MM.1S (cell line): ENCODE data around the gene CLDND2.

Source experiments
- EZH2 ChIP-seq: fragments of 300-600 bp; sonication (generic); optimal IDR thresholded peaks from 2 replicates; pipeline ENCODE3; 2017; ENCODE audit warnings: low read depth, mild to moderate bottlenecking, antibody characterized with exemption, low read length, mixed read lengths
- EZH2phosphoT487 ChIP-seq: fragments of 300-600 bp; sonication (generic); IDR thresholded peaks from 2 replicates; pipeline ENCODE4 v1.6.1; 2018; ENCODE audit warnings: antibody characterized with exemption, low read length
- TF ChIP-seq, protein P1 (sequence below): fragments of 300-600 bp; sonication (generic); IDR thresholded peaks from 2 replicates; pipeline ENCODE4 v1.5.1; 2016; ENCODE audit warnings: antibody characterized with exemption, low read length, mixed read lengths

DNA sequence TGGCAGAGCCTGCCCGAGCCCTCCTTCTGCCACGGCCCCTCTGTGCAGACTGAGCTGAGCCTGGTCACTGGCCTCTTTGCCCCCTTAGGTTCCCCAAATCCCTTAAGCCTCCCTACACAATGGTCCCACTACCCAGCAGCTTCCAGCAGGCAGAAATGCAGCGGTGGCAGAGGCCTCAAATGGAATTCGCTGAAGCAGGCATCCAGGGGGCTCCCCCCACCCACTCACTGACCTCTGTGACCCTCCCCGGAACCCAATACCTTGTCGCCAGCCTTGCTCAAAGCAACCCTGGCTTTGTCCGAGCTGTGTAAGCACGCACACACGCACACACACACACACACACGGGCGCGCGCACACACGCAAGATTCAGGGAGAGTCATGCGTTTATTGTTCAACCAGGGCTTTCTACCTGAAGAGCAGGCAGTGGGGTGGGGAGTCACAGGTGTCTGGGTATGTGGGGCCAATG lies 19.2 kb upstream of the CLDND2 start, which contains the start of gene LIM2:
- TF ChIP-seq, protein P1, sequence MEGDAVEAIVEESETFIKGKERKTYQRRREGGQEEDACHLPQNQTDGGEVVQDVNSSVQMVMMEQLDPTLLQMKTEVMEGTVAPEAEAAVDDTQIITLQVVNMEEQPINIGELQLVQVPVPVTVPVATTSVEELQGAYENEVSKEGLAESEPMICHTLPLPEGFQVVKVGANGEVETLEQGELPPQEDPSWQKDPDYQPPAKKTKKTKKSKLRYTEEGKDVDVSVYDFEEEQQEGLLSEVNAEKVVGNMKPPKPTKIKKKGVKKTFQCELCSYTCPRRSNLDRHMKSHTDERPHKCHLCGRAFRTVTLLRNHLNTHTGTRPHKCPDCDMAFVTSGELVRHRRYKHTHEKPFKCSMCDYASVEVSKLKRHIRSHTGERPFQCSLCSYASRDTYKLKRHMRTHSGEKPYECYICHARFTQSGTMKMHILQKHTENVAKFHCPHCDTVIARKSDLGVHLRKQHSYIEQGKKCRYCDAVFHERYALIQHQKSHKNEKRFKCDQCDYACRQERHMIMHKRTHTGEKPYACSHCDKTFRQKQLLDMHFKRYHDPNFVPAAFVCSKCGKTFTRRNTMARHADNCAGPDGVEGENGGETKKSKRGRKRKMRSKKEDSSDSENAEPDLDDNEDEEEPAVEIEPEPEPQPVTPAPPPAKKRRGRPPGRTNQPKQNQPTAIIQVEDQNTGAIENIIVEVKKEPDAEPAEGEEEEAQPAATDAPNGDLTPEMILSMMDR, result no peak
- TF ChIP-seq EZH2 (no peak), EZH2phosphoT487 (no peak)
